Effector CD4-positive, alpha-beta T cell (primary cell): ENCODE results near the gene CABP4.
A peak's percentile ranks its signal among the peaks of the same experiment; 100 is the strongest.
"Not testable (repeated sequence)": the region's sequence is repeated elsewhere in the genome, so short reads cannot be mapped to it uniquely, and the experiment has no call there.

ENCODE experiments used
- DNase-seq: peaks from one replicate; pipeline ENCODE4 v3.0.0-alpha.2; 2020

CABP4 gene

DNA sequence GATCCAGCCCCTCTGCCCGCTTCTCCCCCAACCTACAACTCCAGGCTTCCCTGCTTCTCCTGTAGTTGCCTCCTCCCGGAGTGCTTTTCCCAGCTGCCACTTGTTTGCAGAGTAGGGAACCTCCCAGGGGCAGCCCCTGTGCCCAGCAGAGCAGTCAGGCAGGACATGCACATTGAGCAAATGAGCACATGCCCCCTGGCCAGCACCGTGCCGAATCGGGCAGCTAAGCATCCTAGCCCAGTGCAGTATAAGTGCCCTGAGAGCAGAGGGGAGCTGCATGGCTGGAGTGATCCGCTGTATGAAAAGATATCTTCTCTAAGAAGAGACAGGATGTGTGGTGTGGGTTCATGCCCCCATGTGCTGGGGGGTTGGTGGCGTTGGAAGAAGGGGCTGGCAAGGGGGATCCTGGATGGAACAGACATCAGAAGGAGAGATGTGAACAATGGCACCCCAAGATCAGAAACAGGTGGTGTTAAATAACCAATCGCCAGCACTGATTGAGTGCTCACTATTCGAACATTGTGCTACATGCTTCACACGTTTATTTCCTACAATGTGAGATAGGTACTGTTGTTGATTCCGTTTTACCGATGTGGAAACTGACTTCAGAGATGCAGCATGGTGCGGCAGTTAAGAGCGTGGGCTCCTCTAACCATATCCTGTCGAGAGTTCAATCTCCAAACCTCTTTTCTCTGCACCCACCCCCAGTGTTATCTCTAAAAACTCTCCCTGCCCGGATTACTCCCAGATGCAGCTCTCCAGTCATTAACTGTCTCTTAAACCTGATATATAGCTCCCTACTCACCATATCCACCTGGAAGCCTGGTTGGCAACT is 28.9 kb downstream of the CABP4 start:
- DNase-seq: peak; percentile 34

DNA sequence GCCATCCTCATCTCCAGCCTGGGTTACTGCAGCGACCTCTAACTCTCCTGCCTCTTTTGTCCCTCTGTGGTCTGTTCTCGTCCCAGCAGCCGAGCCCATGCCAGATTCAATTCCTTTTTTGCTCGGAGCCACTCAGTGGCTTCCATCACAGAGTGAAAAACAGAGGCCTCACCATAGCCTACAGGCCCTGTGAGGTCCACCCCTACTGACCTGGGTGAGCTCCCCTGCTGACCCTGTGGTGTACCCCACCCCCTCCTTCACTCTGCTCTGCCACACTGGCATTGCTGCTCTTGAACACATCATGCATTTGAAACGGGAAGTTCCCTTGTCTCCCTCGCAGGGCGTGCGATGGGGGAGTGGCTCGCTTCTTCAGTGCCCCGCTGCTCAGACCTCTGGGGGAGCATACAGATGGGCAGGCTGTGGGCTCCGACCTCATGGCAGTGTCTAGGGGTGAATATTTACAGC is 29.7 kb downstream of the CABP4 start:
- DNase-seq: peak; percentile 55

DNA sequence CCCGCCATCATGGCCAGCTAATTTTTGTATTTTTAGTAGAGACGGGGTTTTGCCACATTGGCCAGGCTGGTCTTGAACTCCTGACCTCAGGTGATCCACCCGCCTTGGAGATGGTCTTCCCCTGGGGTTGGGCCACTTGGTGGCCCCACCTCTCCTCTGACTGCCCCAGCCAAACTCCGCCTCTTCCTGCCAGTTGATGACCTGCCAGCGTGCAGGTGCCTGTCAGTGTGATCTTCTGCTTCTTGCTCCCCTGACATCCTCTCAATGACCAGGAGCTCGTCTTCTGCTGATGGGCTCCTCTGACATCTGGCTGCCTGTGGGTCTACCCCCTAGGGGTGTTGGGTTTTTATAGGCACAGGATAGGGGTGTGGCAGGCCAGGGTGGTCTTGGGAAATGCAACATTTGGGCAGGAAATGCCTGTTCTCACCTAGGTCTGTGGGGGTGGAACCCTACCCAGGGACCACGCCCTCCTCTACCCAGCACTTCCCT is 30.8 kb downstream of the CABP4 start:
- not testable (repeated sequence) for DNase-seq

DNA sequence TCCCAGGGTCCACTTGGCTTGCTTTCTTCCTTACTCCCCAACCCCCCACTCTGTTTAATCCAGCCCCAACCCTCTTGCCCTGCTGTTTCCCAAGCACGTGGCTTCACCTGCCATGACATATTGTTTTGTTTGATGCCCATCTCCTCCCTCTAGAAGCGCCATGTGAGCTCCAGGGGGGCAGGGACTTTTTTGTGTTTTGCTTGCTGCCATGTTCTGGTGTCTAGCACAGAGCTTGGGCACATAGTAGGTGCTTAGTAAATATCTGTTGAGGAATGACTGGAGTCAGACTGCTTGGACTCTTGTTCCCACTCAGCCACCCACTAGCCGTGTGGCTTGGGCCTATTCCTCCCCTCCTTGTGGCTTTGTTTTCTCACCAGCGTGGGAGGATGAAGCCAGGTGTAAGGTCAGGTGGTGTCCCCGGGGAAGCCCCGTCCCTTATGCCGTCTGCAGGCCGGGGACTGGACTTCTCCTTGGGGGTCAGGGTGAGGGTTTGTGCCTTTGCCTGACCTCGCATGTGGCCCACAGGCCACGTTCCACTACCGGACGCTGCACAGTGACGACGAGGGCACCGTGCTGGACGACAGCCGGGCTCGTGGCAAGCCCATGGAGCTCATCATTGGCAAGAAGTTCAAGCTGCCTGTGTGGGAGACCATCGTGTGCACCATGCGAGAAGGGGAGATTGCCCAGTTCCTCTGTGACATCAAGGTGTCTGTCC is 31.5 kb downstream of the CABP4 start:
- no peak for DNase-seq

DNA sequence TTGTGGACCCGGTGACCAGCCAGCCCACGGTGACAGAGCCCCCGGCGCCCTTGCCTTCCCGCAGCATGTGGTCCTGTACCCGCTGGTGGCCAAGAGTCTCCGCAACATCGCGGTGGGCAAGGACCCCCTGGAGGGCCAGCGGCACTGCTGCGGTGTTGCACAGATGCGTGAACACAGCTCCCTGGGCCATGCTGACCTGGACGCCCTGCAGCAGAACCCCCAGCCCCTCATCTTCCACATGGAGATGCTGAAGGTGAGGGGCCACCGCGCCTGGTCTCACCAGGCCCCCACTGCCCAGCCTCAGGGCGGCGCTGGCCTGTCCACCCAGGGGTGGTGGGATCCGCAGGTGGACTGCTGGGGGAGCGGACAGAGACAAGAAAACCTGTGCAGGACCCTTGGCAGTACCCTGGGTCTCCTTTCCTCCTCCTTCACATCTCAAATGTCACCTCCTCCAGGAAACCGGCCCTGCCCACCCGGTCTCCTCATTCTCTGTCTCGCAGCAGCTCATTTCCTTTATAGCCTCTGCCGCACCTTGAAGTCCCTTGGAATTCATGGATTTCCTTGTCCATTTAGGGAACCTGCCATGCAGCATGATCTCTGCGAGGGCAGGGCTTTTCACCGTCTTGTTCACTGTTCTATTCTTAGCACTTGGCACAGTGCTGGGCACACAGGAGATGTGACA is 34.2 kb downstream of the CABP4 start:
- no peak for DNase-seq

DNA sequence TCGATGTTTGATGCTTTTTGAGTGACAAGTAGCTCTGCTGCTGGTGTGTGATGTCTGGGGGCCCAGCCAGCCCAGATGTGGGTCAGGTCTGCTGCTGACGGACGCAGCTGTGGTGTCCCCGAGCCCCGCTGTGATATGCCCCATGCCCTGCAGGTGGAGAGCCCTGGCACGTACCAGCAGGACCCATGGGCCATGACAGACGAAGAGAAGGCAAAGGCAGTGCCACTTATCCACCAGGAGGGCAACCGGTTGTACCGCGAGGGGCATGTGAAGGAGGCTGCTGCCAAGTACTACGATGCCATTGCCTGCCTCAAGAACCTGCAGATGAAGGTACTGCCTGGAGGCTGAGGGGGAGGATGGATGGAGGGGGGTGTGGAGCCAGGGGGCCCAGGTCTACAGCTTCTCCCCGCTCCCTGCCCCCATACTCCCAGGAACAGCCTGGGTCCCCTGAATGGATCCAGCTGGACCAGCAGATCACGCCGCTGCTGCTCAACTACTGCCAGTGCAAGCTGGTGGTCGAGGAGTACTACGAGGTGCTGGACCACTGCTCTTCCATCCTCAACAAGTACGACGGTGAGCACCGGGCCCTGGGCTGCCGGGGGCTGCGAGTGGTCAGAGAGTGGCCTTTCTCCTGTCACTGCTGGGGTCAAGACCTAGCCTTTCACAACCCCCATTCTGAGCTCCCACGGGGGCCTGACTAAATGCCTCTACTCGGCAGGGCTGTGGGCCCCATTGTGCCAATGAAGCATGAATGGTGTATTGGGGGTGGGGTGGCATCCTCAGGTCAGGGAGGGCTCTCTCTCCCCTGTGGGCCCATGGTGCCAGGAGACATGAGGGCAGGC is 35.0 kb downstream of the CABP4 start:
- DNase-seq: no peak

DNA sequence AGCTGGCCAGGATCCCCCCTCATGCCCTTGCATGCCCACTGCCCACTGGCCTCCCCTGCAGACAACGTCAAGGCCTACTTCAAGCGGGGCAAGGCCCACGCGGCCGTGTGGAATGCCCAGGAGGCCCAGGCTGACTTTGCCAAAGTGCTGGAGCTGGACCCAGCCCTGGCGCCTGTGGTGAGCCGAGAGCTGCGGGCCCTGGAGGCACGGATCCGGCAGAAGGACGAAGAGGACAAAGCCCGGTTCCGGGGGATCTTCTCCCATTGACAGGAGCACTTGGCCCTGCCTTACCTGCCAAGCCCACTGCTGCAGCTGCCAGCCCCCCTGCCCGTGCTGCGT is 35.5 kb downstream of the CABP4 start:
- DNase-seq: no peak

DNA sequence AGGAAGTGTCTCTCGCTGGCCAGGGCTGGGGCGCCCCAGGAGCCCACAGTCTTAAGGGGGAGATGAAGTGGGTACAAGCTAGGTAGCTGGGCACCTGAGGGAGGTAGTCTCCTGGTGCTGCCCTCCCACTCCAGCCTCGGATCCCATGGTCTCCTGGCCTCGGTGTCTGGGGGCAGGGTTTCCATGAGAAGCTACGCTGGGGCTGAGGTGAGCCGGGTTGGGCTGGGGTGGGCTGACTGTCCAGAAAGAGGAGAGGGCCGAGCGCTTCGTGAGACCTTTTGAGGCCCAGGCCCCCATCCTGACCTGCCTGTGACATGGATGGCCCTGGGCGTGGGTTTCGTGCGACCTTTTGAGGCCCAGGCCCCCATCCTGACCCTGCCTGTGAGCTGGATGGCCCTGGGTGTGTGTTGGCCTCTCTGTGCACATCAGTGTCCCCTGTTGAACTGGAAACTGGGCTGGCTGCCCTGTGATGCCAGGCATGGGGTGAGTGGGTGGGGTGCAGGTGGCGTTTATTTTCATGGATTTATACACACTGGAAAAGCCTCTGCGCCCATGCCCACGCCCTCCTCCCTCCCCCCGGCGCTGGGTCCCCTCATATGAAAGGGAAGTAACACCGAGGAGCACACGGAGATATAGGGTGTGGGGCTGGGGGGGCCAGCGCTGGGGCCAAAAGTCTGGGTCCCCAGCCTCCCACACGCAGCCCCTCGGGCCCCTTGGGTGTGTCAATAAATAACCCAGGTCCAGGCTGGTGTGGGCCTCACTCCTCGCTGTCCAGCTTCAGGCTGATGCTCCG is 36.3 kb downstream of the CABP4 start:
- DNase-seq: no peak

DNA sequence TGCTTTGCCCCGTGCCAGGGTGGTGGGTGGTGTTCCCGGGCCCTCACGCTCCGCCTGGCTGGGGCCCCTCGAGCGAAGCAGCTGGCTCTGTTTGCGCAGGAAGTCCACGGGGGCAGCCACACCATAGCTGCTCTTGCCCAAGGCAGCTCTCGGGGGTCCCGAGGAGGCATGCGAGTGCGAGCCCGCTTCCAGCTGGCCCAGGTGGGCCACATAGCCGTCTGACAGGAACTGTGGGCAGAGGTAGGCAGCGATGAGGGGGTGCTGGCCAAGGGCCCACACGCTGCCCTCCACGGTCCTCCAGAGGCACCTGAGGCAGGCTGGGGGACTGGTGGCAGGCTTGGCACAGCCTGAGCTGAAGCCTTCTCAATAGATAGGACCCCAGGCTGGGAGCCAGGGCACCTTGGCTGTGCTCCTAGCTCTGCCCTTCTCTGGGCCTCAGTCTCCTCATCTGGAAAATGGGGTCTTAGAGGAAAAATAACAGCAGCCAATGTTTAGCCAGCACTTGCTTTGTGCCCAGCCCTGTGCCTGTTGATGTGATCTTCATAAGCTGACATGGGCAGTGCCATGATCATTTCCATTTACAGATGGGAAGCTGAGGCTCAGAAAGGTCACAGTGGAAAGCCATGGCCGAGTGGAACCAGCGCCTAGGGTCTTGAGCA is 37.0 kb downstream of the CABP4 start:
- no peak for DNase-seq

DNA sequence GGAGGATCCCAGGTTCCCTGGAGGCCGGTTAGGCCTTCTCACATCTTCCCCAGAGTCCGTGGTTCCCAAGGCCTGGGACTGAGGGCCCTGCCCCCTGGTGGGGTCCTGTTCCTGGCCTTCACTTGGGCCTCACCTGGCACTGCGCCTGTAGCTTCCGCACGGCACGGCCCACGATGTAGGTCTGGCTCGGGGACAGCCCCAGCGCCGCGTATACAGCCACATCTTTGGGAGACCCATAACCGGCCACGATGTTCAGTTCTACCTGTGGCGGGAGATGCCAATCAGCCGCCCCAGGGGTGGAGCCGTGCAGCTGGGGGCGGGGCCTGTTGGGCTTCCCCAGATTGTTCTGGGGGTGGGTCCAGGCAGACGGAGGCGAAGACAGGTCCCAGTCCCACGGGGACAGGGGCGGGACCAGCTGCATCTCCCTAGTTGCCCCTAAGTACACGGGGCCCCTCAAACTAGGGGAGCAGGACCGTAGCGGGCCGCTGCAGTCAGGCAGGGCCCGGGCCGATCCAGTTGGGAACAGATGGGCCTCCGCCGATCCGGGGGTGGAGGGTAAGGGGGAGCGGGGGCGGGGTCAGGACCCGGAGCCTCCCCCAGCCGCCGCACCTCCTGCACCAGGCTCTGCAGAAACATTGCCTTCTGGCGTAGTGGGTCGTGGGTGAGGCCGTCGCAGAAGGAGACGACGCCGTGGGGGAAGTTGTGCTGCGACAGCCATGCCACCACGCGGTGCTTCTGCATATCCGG is 37.8 kb downstream of the CABP4 start:
- no peak for DNase-seq

DNA sequence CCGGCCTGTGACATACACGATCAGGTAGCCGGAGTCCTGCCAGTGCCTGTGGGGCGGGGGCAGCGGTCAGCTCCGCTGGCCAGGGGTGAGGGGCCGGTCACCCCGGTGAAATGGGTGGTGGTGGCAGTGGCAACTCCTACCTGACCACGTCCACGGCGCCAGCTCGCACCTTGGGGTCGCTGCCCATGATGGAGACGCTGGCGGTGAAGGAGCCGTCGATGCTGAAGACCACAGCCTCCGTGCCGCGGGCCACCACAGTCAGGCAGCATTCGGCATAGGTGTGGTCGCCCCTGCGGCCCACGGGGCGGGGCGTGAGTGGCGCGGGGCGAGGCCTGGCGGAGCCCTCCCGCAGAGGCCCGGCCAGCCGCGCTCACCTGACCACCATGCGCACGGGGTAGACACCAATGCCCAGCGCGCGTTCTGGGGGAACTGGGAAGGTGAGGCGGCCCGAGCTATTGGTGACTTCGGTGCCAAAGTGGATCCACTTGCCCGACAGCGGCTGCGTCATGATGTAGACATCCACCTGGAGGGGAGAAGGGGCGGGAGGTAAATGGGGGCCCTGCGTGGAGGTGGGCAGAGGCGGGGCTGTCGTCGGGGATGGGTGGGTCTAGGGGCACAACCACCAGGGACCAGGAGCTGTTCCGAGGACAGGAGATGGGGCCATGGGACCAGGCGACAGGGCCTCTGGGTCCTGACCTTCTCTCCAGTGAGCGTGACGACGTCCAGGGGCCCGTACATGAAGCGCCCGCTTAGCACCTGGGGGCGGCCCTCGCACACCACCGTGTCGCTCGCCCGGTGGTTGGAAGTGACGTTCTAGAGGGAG is 38.6 kb downstream of the CABP4 start:
- DNase-seq: no peak

DNA sequence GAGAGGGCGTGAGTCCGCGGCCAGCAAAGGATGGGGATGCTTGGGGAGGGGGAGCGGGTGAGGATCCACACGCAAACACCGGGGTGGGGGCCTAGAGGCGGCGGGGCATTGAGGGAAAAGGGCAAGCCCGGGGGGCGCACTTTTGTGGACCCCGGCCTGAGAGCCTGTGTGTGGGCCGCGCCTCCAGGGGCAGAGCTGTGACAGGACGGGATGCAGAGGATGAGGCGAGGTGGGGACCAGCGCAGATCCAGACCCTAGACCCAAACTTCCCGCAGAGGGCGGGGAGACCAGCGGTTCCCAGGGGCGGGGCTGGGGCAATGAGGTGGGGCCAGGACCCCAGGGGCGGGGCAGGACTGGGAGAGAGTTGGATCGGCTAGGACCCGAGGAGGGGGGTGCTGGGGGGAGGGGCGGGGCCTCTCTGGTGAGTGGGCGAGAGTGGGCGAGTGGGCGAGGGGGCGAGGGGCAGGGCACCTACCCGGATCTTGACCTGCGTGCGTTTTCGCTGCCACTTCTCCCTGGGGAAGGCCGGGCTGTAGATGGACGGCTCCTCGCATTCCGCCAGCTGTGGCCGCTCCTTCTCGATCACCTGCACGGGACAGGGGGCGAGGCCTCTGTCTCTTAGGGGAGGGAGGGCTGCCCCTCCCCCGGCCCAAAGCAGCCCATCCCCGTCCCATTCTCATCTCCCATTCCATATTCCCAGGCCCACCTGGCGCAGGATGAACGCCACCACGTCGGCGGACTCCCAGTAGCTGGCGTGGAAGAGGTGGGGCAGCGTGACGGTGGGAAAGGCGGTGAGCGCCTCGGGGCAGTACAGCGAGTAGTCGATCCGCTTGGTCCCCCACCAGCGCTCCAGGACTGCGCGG is 39.4 kb downstream of the CABP4 start:
- no peak for DNase-seq

DNA sequence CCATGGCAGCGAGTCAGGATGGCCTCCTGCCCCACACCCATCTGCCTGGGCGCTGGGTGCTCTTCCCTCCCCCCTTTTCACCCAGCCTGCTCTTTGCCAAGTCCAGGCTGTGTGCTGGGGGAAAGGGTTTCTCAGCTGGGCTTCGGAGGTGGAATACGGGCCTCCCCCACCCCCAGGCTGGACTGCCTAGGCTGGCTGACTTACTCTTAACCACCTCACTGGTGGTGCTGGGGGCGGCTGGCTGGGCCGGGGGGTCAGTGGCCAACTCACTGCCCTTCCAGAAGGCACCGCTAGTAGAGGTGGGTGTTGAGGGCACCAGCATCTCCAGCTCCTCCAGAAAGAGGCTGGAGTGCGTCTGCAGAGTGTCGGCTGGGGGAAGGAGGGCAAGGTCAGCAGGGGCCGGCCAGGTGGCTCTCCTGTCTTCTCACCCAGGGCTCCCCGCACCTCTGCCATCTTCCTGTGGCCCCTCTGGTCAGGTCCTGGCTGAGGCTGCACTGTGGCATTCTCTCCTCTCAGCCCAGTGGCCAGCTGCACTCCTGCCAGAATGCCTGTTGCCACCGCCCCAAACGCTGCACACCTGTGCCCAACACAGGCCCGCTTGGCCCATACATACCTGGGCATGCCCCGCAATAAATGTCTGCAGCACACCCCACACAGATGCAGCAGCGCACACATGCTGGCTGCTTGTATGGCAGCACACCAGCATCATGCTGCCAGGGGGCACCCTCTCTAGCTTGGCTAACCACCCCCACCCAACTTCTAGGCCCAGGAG is 40.3 kb downstream of the CABP4 start:
- no peak for DNase-seq

DNA sequence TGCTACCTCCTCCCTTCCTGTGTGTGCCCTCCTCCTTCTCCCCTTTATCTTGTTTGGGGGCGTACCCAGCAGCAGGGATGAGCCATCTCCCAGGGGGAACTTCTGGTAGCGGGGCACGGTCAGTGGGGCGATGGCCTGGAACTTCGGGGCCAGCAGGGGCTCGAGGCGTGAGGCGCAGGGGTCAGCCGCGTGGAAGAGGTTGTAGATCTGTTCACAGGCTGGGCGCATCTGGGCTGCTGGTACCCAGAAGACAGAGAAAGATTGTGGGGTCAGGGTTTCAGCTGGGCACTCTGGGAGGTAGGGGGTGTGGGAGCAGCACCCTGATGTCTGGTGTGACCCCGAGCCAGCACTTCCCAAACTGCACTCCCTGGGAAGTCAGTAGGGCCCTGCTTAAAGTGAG is 41.0 kb downstream of the CABP4 start:
- no peak for DNase-seq

DNA sequence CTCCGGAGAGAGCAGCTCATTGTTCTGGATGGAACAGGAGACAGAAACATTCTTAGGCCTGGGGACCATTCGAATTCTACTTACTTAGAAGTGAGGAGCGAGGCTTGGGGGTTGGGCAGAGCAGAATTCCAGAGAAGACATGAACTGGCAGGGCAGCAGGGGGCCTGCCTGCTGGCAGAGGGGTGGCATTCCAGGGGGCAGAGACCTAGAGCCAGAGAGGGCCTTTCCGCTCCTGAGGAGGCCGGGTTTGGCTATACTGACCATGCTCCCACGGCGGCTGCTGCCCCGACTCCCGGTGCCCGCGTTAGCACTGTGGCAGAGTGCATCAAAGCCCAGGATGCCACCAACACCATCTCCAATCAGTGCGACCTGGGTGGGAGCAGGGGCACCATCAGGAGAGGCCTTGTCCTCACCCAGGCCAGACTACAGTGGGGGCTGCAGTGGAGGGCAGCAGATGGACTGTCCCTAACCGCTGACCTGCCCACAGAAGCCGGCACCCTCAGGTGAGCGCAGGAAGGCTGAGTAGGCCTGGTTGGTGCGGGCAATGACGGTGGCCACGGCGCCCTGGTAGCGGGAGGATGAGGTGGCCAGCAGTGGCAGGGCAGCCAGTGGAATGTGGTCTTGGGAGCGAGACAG is 42.6 kb downstream of the CABP4 start:
- no peak for DNase-seq

DNA sequence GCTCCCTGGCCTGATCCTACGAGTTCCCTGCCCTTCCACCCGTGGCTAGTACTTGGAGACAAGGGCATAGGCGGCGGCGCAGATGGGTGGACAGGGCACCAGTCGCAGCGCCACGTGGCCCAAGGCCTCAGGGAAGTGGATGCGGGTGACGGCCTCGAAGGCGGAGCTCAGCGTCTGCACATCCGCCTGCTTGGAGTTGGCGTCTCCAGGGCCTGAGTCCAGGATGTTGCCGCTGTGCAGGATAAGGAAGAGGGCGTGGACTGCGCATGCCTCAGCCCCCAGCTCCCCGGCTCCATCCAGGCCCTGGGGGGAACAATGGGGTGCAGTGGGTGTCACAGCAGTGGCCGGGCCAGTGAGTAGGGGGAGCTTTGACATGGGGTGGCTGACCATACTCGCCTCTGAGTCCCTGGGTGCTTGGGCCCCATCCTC is 43.4 kb downstream of the CABP4 start:
- DNase-seq: no peak

DNA sequence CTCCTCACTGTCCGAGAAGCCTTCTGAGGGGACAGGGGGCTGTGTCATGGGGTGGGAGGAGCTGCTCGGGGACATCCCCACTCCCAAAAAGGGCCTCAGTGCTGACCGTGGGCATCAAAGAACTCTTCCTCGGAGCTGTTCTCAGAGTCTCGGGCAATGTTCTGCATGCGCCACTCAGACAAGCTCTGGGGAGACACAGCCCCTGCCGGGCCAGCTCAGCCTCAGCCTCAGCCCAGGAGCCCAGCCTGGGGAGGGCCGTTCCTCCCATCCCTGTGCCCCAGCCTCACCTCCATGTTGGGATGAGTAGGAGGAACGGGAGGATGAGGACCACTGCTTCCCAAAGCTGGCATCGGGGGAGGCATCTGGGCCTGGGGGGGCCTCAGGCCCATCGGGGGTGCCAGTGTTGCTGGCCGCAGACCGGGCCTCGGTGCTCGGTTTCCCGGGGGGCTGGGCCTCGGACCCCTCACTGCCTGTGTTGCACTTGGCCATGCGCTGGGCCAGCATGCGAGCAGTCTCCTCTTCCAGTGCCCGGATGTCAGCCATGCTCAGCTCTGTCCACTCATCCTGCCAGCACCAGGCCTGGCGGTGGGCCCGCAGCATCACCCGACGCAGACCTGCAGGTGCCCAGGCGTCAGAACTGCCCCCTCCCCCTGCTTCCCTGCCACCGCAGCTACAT is 44.8 kb downstream of the CABP4 start:
- DNase-seq: no peak
